NCI-H345 (cell line): Measurements from ENCODE around the gene PLXDC1.
"Not testable (repeated sequence)": the region's sequence is repeated elsewhere in the genome, so short reads cannot be mapped to it uniquely, and the experiment has no call there.

ENCODE experiments used
- DNase-seq: peaks from one replicate; lab custom pipeline; 2025; lab: John Stamatoyannopoulos, UW

The PLXDC1 gene

DNA sequence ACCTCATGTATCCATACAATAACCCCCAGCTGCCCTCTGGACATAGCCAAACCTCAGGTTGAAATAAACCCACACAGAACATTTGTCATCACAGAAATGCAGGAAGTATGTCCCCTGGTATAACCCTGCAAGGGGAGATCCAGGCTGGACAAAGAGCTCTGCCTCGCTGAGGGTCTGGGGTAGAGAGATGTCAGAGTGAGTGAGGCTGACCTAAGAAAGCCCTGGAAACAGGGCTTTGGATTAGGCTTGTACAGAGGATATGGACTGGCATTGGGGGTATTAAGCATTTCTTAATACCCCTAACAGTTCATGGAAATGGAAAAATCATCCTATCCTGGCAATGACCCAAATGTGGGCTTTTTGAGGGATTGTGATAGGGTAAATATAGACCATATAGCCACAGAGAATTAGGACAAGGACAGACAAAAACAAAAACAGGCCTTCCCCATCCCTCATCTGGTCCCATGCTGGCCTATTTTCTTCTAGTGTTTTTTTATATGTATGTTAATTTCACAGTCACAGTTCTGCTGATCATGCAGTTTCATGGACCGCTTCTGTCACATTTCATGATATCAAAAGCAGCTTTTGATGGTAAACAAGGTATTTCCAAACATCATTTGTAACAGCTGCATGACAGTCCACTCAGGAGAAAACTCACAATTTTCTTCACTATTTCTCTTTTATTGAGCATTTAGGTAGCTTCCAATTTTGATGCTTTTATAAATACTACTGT is 26.1 kb downstream of the PLXDC1 start:
- DNase-seq = no peak

- no peak for DNase-seq
These were observed 27.8 kb downstream of the PLXDC1 start for GRCh38 chr17:39123627-39124026.

DNA sequence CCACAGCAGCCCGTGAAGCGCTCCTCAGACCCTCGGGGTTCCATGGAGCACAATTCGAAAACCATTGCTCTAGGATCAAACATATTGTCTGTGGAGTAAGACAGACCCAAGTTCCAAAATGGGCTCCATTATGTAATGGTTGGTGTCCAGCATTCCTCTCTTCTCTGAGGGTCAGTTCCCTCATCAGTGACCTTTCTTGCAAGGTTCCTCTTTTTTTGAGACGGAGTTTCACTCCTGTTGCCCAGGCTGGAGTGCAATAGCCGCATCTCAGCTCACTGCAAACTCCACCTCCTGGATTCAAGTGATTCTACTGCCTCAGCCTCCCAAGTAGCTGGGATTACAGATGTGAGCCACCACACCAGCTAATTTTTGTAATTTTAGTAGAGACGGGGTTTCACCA is 28.4 kb downstream of the PLXDC1 start:
- no peak for DNase-seq

GRCh38 chr17:39121919-39122318 is 29.5 kb downstream of the PLXDC1 start:
- not testable (repeated sequence) for DNase-seq

GRCh38 chr17:39118674-39119419 is 32.6 kb downstream of the PLXDC1 start:
- DNase-seq = no peak

DNA sequence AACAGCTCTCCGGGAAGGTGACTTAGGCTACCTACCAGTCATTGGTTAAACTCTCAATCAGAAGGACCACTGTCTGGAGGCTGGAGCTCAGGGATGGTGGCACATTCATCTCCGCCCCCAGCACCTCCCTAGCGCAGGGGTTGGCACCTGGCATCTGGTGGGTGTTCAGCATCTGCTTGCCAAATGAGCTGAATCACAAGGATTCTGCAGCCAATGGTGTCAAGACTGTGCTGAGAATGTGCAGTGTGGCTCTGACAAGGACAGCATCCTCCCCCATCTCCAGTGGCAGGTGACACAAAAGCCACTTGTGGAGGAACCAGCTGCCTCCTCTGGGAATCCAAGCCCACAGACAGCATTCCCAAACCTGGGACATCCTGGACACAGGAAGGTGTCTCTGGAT is 35.2 kb downstream of the PLXDC1 start:
- no peak for DNase-seq

- DNase-seq = no peak
These were observed 36.3 kb downstream of the PLXDC1 start for GRCh38 chr17:39115135-39115534.

GRCh38 chr17:39114723-39115122 is 36.7 kb downstream of the PLXDC1 start:
- DNase-seq = no peak

DNA sequence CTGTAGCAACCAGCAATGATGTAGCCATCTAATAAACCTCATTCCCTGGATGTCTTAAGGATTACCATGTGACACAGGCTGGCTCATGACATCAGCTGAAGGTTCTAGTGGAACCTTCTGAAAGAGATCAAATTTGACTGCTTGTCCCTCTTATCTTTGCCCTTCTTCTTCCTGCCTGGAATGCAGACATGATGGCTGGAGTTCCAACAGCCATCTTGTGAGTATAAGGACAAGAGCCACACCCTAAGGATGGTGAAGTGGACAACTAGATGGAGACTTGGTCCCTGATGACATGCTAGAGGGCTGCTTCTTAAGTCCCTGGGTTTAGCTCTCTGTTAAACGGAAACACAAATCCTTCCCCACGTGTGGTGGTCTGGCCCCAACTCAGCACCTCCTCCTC is 37.6 kb downstream of the PLXDC1 start:
- no peak for DNase-seq

DNA sequence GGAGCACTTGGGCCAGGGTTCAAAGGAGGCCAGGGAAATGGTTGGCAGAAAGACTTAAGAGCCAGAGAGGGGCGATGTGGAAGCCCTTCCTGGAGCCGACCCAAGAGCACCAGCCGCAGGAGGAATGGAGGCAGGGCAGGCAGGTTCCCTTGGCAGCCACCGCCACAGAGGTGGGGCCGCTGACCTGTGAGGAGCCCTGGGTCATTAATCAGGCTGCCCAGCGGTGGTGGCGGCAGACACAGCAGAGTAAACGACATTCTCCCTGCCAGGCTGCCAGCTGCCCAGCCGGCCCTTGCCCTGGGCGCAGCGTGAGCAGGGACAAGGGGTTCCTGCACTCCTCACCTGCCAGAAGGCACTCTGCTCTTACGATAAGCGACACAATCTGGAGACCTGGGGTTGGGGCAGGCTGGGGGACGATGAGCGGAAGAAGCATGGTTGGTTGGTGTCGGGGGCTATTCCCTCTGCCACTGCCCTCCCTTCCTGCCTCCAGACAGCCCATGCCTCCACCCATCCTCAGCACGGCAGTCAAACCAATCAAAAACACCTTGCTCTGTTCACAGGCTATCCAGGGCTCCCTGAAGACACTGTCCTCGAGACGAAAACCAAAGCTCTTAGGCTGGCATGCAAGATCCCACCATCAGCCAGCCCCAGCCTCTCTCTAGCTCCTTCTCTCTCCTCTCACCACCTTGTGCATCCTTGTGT is 40.9 kb downstream of the PLXDC1 start:
- no peak for DNase-seq

- DNase-seq = no peak
These were observed 42.7 kb downstream of the PLXDC1 start for GRCh38 chr17:39108461-39109375.

- no peak for DNase-seq
These were observed 43.5 kb downstream of the PLXDC1 start for GRCh38 chr17:39107973-39108372.

- DNase-seq = no peak
These were observed 44.3 kb downstream of the PLXDC1 start for GRCh38 chr17:39107155-39107554.

DNA sequence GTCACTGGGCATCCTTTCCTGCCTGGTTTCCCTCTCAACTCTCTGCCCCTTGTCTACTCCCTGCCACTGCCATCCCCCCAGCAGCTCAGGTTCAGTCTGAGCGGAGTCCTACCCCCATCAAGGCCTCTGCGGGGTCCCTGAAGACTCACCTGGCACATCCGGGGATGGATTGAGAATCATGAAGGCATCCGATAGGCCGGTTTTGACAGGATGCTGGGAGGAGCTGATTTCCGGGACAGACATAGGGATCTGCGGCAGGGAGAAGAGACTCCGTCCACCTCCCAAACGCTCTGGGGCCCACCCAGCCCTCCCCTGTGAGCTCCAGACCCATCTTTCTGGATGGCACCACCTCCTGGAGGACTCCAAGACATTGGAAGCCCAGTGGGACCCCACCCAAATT is 45.7 kb downstream of the PLXDC1 start:
- DNase-seq = no peak

DNA sequence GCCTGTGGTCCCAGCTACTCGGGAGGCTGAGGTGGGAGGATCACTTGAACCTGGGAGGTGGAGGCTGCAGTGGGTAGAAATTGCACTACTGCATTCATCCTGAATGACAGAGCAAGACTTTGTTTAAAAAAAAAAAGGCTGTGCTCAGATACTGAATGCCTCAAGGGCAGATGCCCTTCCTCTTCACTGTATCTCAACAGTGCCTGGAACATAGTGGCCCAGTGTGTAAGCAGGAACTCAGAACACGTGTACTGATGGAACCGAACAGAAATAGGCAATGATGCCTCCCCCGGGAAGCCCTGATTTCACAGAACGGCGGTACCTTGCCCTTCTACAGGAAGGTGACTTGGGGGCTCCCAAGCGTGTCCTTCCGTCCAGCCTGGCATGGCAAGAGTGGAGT is 46.8 kb downstream of the PLXDC1 start:
- no peak for DNase-seq

GRCh38 chr17:39104046-39104445 is 47.4 kb downstream of the PLXDC1 start:
- DNase-seq = no peak

DNA sequence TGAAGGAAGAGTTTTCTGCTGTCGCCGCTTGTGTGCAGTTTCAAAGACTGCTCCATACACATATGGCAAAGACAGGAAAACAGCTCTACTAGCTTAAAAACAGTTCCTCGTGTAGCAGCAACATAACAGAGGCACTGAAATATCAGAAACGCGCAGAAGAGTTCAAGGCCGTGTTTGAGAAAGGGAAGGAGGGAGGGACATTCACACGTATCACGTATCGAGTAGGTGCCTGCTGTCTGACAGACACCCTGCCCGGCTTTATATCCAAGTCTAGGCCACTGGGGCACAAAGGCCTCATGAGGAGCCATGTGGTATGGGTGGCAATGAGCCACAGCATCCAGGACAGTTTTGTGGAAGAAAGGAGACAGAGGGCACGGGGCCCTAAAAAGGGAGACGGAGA is 50.3 kb downstream of the PLXDC1 start:
- no peak for DNase-seq

DNA sequence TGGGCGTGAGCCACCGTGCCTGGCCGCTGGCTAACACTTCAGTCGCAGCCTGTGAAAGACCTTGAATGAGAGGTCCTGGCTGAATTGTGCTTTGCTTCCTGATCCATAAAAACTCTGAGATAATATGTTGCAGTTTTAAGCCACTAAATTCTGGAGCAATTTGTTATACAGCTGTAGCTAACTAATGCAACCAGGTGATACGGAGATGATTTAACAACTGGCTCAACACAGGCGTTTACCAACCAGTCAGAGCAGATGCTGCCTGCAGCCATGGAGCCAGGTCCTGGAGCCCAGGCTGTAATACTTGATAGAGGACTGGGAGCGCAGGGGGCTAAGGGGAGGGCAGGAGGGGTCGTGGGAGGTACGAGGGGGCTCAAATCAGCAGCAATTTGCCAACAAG is 50.9 kb downstream of the PLXDC1 start:
- DNase-seq = no peak

DNA sequence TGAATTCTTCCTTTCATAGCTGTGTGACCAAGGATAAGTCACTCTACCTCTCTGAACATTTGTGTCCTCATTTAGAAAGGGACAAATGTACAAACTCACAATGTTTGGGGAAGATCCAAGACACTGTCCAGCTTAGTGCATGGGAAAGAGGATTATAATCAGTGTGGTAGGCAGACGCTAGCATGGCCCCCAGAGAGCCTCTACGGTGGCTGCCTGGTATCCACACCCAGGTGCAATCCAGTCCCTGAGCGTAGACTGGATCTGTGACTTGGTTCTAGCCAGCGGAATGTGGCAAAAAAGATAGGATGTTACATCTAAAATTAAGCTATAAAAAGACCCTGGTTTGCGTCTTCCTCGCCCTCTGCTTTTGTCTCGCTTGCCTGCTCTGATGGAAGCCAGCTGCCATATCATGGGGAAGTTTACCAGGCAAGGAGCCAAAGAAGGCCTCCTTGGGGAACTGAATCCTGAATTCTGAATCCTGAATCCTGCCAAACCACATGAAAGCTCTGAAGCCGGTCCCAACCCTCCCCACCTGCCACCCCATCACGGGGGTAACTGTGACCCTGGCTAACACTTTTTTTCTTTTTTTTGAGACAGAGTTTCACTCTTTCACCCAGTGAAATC is 51.7 kb downstream of the PLXDC1 start:
- DNase-seq = no peak

GRCh38 chr17:39098588-39098987 is 52.8 kb downstream of the PLXDC1 start:
- DNase-seq = no peak

DNA sequence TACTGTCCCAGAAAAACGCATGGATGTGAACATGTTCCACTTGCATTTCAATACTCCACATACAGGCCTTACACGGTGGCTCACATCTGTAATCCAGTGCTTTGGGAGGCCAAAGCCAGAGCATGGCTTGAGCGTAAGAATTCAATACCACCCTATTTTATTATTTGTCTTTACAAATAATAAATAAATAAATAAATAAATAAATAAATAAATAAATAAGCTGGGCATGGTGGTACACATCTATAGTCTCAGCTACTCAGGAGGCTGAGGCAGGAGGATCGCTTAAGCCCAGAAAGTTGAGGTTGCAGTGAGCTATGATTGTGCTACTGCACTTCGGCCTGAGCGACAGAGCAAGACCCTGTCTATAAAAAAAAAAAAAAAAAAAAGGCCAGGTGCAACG is 53.9 kb downstream of the PLXDC1 start:
- no peak for DNase-seq

DNA sequence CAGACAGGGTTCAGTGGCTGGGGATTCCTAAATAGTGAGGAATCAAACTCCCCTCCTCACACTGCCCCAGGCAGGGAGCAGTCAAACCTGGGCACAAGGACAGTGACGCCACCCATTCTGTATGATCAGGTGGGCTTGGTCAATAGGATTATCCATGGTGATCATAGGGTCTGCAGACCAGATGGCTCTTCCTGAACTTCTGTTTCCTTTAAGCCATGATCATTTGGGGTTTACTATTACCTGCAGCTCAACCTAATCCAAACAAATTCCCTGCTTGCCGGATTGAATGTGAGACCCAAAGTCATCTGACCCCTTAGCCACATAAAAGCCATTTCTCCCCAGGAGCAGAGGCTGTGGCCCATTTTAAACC is 54.3 kb downstream of the PLXDC1 start:
- DNase-seq = no peak
